IMR-90 (cell line): ENCODE results near the gene STX7. TPM values are rescaled to one million over a fixed set of nuclear protein-coding genes. Genes with fewer than 3 reads are reported as not detected.

Experiments used
- ATAC-seq: fragments of 200-7000 bp; cut with Tn5 transposase; 2 replicates; pipeline ENCODE4 v1.9.1; 2020; ENCODE audit warnings: low read depth, mild to moderate bottlenecking, moderate library complexity
- BruUV-seq: library from RNA; stranded (reverse); fragments of 400-500 nt; replicated peaks from 2 replicates; lab custom pipeline; 2021; lab: Mats Ljungman, UMichigan
- CTCF ChIA-PET: fragments of 300-600 bp; formaldehyde crosslinking; extraction: SDS; loops from one replicate; lab custom pipeline; 2021; ENCODE audit warnings: antibody characterized with exemption; lab: Yijun Ruan, JAX
- POLR2A ChIA-PET: fragments of 300-600 bp; sonication (Branson Sonifier 250); formaldehyde crosslinking; loops from one replicate; lab custom pipeline; 2022; ENCODE audit warnings: antibody characterized with exemption; ENCODE audit not compliant: unreplicated experiment; lab: Charles Lee
- DNase-seq: peaks from one replicate; pipeline ENCODE4 v3.0.0; 2013
- H2AFZ ChIP-seq: replicated peaks from 2 replicates; pipeline ENCODE3; 2013; ENCODE audit warnings: low read length, mild to moderate bottlenecking; ENCODE audit not compliant: poor library complexity
- H2AK5ac ChIP-seq: 2 replicates; pipeline ENCODE4 v1.6.1; 2013; ENCODE audit warnings: low read depth, low read length, inconsistent platforms
- H2AK9ac ChIP-seq: replicated peaks from 2 replicates; pipeline ENCODE3; 2013; ENCODE audit warnings: mild to moderate bottlenecking, low read depth, low read length, moderate library complexity; ENCODE audit not compliant: poor library complexity
- H2BK120ac ChIP-seq: 2 replicates; pipeline ENCODE4 v1.6.1; 2013; ENCODE audit warnings: low read depth, low read length, inconsistent platforms
- H2BK15ac ChIP-seq: 3 replicates; pipeline ENCODE4 v1.6.1; 2013; ENCODE audit warnings: low read depth, low read length, inconsistent platforms
- H2BK20ac ChIP-seq: 2 replicates; pipeline ENCODE4 v1.6.1; 2013; ENCODE audit warnings: low read depth, mild to moderate bottlenecking, inconsistent platforms, low read length, moderate library complexity
- H2BK5ac ChIP-seq: 2 replicates; pipeline ENCODE4 v1.6.1; 2013; ENCODE audit warnings: mild to moderate bottlenecking, low read depth, low read length, inconsistent platforms; ENCODE audit not compliant: poor library complexity, severe bottlenecking
- H3K14ac ChIP-seq: replicated peaks from 2 replicates; pipeline ENCODE4 v1.6.1; 2013; ENCODE audit warnings: low read depth, low read length, inconsistent platforms
- H3K18ac ChIP-seq: 2 replicates; pipeline ENCODE4 v1.6.1; 2013; ENCODE audit warnings: low read depth, low read length, control low read depth
- H3K23ac ChIP-seq: 2 replicates; pipeline ENCODE4 v1.6.1; 2013; ENCODE audit warnings: low read depth, low read length, inconsistent platforms
- H3K27ac ChIP-seq: 2 replicates; pipeline ENCODE4 v1.5.1; 2013; ENCODE audit warnings: mild to moderate bottlenecking, control low read depth, low read length; ENCODE audit not compliant: insufficient read depth
- H3K27me3 ChIP-seq: 2 replicates; pipeline ENCODE4 v1.6.1; 2013; ENCODE audit warnings: low read length; ENCODE audit not compliant: control insufficient read depth, insufficient read depth
- H3K36me3 ChIP-seq: 2 replicates; pipeline ENCODE4 v1.6.1; 2013; ENCODE audit warnings: low read length, mixed read lengths; ENCODE audit not compliant: control insufficient read depth, insufficient read depth
- H3K4ac ChIP-seq: 2 replicates; pipeline ENCODE4 v1.6.1; 2013; ENCODE audit warnings: low read depth, low read length, inconsistent platforms
- H3K4me1 ChIP-seq: 2 replicates; pipeline ENCODE4 v1.6.1; 2013; ENCODE audit warnings: low read length, mixed read lengths; ENCODE audit not compliant: control insufficient read depth, insufficient read depth
- H3K4me2 ChIP-seq: 2 replicates; pipeline ENCODE4 v1.6.1; 2013; ENCODE audit warnings: low read depth, mild to moderate bottlenecking, control low read depth, low read length, moderate library complexity
- H3K4me3 ChIP-seq: 2 replicates; pipeline ENCODE4 v1.5.1; 2013; ENCODE audit warnings: low read depth, mild to moderate bottlenecking, control low read depth, low read length, moderate library complexity; ENCODE audit not compliant: insufficient read depth
- H3K56ac ChIP-seq: 2 replicates; pipeline ENCODE4 v1.6.1; 2013; ENCODE audit warnings: low read length, inconsistent platforms; ENCODE audit not compliant: insufficient read depth; ENCODE audit errors: extremely low read depth
- H3K79me1 ChIP-seq, 2 experiments: 2 replicates each; pipeline ENCODE4 v1.6.1; 2013; ENCODE audit warnings: low read length in 2 of 2, inconsistent platforms in 1 of 2, low read depth in 1 of 2
- H3K9ac ChIP-seq: 2 replicates; pipeline ENCODE4 v1.6.1; 2013; ENCODE audit warnings: low read depth, low read length, control low read depth
- H3K9me1 ChIP-seq: 2 replicates; pipeline ENCODE4 v1.6.1; 2013; ENCODE audit warnings: low read length, inconsistent platforms; ENCODE audit not compliant: insufficient read depth
- H3K9me3 ChIP-seq: 2 replicates; pipeline ENCODE4 v1.6.1; 2013; ENCODE audit warnings: low read length; ENCODE audit not compliant: control insufficient read depth, insufficient read depth
- H4K20me1 ChIP-seq: 2 replicates; pipeline ENCODE4 v1.6.1; 2013; ENCODE audit warnings: low read length, inconsistent platforms; ENCODE audit not compliant: insufficient read depth
- H4K5ac ChIP-seq: 2 replicates; pipeline ENCODE4 v1.6.1; 2013; ENCODE audit warnings: mild to moderate bottlenecking, low read depth, low read length, control low read depth
- H4K8ac ChIP-seq, 2 experiments: 2 replicates each; pipeline ENCODE4 v1.6.1; 2013; ENCODE audit warnings: low read depth in 2 of 2, low read length in 2 of 2, control low read depth in 1 of 2, inconsistent platforms in 1 of 2
- H4K91ac ChIP-seq: 2 replicates; pipeline ENCODE4 v1.6.1; 2013; ENCODE audit warnings: low read depth, low read length, inconsistent platforms; ENCODE audit not compliant: insufficient read depth
- BHLHE40 ChIP-seq: fragments of 150-350 bp; IDR thresholded peaks from 2 replicates; pipeline ENCODE4 v1.6.1; 2016; ENCODE audit warnings: mild to moderate bottlenecking, low read depth, low read length
- CEBPB ChIP-seq: IDR thresholded peaks from 2 replicates; pipeline ENCODE4 v1.6.1; 2012; ENCODE audit warnings: low read depth, low read length, improper control_type of control experiment
- CHD1 ChIP-seq: IDR thresholded peaks from 2 replicates; pipeline ENCODE4 v1.6.1; 2012; ENCODE audit warnings: low read depth, low read length, improper control_type of control experiment
- MAFK ChIP-seq: IDR thresholded peaks from 2 replicates; pipeline ENCODE4 v1.6.1; 2012; ENCODE audit warnings: low read depth, low read length, improper control_type of control experiment
- MAZ ChIP-seq: IDR thresholded peaks from 2 replicates; pipeline ENCODE4 v1.6.1; 2012; ENCODE audit warnings: low read depth, mild to moderate bottlenecking, low read length, improper control_type of control experiment, moderate library complexity, borderline replicate concordance
- MXI1 ChIP-seq: IDR thresholded peaks from 2 replicates; pipeline ENCODE4 v1.6.1; 2012; ENCODE audit warnings: low read depth, mild to moderate bottlenecking, low read length, moderate library complexity, borderline replicate concordance
- NFE2L2 ChIP-seq: fragments of 150-350 bp; IDR thresholded peaks from 2 replicates; pipeline ENCODE4 v1.6.1; 2016; ENCODE audit warnings: low read depth, mild to moderate bottlenecking, low read length
- RAD21 ChIP-seq: IDR thresholded peaks from 2 replicates; pipeline ENCODE4 v1.6.1; 2012; ENCODE audit warnings: low read length, improper control_type of control experiment
- RCOR1 ChIP-seq: IDR thresholded peaks from 2 replicates; pipeline ENCODE4 v1.6.1; 2012; ENCODE audit warnings: mild to moderate bottlenecking, low read length, improper control_type of control experiment; ENCODE audit not compliant: insufficient replicate concordance
- RFX5 ChIP-seq: IDR thresholded peaks from 2 replicates; pipeline ENCODE4 v1.8.0; 2012; ENCODE audit warnings: low read depth, mild to moderate bottlenecking, low read length, moderate library complexity
- SMC3 ChIP-seq: fragments of 150-350 bp; IDR thresholded peaks from 2 replicates; pipeline ENCODE4 v1.6.1; 2016; ENCODE audit warnings: low read depth, mild to moderate bottlenecking, antibody characterized with exemption, low read length, moderate library complexity
- WGBS, 2 experiments: methylation state at CpG; one replicate each; pipeline versions ENCODE4 v1.1.5 to v1.1.7; 2013; ENCODE audit warnings: missing lambda C conversion rate in 2 of 2; ENCODE audit not compliant: insufficient read length in 1 of 2; ENCODE audit errors: extremely low coverage in 2 of 2; 5-methylcytosine and 5-hydroxymethylcytosine counted together
- dilution Hi-C: fragments of 300-500 bp; cut with HindIII; formaldehyde crosslinking; loops from one replicate; pipeline ENCODE4 v1.14.3; 2018; ENCODE audit warnings: low sequenced_read_pairs; ENCODE audit not compliant: unreplicated experiment
- in situ Hi-C: fragments of 300-500 bp; cut with MboI; formaldehyde crosslinking; loops from 3 replicates; pipeline ENCODE4 v1.14.3; 2019; ENCODE audit warnings: low sequenced_read_pairs, inconsistent platforms, mixed read lengths
- intact Hi-C: fragments of 100-400 bp; cut with micrococcal nuclease; formaldehyde crosslinking; loops from 2 replicates; pipeline ENCODE4 v1.10.0; 2022
- polyA plus RNA-seq, 3 experiments: library from polyadenylated mRNA; depleted of rRNA; stranded (reverse); fragments of >200 nt; gene quantifications; 2 replicates each; pipeline ENCODE4 v1.2.3, GENCODE V29; 2012; ENCODE audit warnings: low replicate concordance in 1 of 3
- total RNA-seq: library from RNA; depleted of rRNA; stranded (reverse); fragments of >200 nt; gene quantifications from 2 replicates; pipeline ENCODE4 v1.2.3, GENCODE V29; 2012
- TF ChIP-seq, protein P1 (sequence below): conservative IDR thresholded peaks from 2 replicates; pipeline ENCODE4 v1.5.1; 2012; ENCODE audit warnings: mild to moderate bottlenecking, low read depth, low read length, improper control_type of control experiment
- TF ChIP-seq, protein P2 (sequence below): fragments of 150-350 bp; IDR thresholded peaks from 2 replicates; pipeline ENCODE4 v1.6.1; 2017; ENCODE audit warnings: mild to moderate bottlenecking, antibody characterized with exemption, low read length, low read depth
- TF ChIP-seq, protein P3 (sequence below): fragments of 150-350 bp; IDR thresholded peaks from 2 replicates; pipeline ENCODE4 v1.6.1; 2016; ENCODE audit warnings: low read depth, mild to moderate bottlenecking, low read length, moderate library complexity, borderline replicate concordance

Gene STX7
- total and polyA plus RNA-seq, 2 of the 4 experiments (the other 2 are of a cell fraction), result 16.5 to 35.1 TPM

DNA sequence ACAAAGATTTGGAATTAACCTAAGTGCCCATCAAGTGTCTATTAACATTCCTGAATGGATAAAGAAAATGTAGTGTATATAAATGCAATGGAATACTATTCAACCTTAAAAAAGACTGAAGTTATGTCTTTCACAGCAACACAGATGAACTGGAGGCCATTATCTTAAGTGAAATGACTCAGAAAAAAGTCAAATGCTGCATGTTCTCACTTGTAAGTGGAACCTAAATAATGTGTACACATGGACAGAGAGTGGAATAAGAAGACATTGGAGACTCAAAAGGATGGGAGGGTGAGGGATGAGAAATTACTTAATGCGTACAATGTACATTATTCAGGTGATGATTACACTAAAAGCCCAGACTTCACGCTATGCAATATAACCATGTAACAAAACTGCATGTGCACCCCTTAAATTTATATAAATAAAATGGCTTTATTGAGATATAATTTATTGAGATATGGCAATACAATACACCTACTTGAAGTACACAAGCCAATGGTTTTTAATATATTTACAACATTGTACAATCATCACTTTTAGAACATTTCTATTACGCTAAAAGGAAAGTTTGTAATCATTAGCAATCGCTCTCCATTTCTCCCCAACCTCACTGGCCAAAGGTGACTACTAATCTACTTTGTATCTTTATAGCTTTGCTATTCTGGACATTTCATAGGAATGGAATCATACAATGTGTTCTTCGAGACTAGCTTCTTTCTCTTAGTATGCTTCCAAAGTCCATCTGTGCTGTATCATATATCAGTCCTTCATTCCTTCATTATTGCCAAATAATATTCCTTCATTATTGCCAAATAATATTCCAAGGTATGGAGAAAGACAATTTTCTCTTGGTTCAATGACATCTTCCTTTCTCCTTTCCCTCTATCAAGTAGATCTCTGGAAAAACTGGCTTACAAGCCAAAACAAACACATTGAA lies 5.8 kb downstream of the STX7 start:
- Histone ChIP-seq H3K4me1 (peaks cover 6% of the 10 kb centered on the region), H3K9me3 (no peaks in the 10 kb centered on the region), H3K4ac (no peak overlapping the region), H3K9ac (no peak overlapping the region), H2BK15ac (no peak overlapping the region), H2AK5ac (no peak overlapping the region), H2AK9ac (no peak overlapping the region), H4K20me1 (peaks cover 59% of the 10 kb centered on the region; the same call in 1 of the 2 replicates), H3K14ac (no peak overlapping the region), H3K4me2 (no peak overlapping the region), H3K36me3 (peaks cover 2% of the 10 kb centered on the region; the same call in 1 of the 2 replicates), H3K4me3 (no peak overlapping the region), H2BK5ac (no peak overlapping the region), H4K5ac (no peak overlapping the region), H3K23ac (no peak overlapping the region), H2BK20ac (no peak overlapping the region), H4K91ac (no peak overlapping the region), H3K56ac (no peak overlapping the region), H3K18ac (no peak overlapping the region), H2BK120ac (no peak overlapping the region), H3K27ac (no peak overlapping the region), H3K9me1 (peaks cover 9% of the 10 kb centered on the region; the same call in 1 of the 2 replicates), H4K8ac (no peak overlapping the region), H3K79me1 (peaks cover 48 to 64% of the 10 kb centered on the region in 2 experiments), H3K27me3 (no peaks in the 10 kb centered on the region), H2AFZ (no peak overlapping the region)
- DNase-seq (no peak), ATAC-seq (no peak)
- WGBS, 2 experiments, result no CpG with 5 or more reads among the region's 5 CpGs
- TF ChIP-seq RAD21, result no peak
- TF ChIP-seq MAFK, result no peak
- TF ChIP-seq BHLHE40, result no peak
- TF ChIP-seq, protein P1, sequence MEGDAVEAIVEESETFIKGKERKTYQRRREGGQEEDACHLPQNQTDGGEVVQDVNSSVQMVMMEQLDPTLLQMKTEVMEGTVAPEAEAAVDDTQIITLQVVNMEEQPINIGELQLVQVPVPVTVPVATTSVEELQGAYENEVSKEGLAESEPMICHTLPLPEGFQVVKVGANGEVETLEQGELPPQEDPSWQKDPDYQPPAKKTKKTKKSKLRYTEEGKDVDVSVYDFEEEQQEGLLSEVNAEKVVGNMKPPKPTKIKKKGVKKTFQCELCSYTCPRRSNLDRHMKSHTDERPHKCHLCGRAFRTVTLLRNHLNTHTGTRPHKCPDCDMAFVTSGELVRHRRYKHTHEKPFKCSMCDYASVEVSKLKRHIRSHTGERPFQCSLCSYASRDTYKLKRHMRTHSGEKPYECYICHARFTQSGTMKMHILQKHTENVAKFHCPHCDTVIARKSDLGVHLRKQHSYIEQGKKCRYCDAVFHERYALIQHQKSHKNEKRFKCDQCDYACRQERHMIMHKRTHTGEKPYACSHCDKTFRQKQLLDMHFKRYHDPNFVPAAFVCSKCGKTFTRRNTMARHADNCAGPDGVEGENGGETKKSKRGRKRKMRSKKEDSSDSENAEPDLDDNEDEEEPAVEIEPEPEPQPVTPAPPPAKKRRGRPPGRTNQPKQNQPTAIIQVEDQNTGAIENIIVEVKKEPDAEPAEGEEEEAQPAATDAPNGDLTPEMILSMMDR, result no peak
- TF ChIP-seq MAZ, result no peak
- TF ChIP-seq SMC3, result no peak
- no peak for TF ChIP-seq CEBPB
- no peak for TF ChIP-seq RFX5
- TF ChIP-seq MXI1, result no peak
- TF ChIP-seq, protein P2, sequence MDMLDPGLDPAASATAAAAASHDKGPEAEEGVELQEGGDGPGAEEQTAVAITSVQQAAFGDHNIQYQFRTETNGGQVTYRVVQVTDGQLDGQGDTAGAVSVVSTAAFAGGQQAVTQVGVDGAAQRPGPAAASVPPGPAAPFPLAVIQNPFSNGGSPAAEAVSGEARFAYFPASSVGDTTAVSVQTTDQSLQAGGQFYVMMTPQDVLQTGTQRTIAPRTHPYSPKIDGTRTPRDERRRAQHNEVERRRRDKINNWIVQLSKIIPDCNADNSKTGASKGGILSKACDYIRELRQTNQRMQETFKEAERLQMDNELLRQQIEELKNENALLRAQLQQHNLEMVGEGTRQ, result no peak
- TF ChIP-seq NFE2L2, result no peak
- no peak for TF ChIP-seq RCOR1
- TF ChIP-seq CHD1, result no peak
- TF ChIP-seq, protein P3, sequence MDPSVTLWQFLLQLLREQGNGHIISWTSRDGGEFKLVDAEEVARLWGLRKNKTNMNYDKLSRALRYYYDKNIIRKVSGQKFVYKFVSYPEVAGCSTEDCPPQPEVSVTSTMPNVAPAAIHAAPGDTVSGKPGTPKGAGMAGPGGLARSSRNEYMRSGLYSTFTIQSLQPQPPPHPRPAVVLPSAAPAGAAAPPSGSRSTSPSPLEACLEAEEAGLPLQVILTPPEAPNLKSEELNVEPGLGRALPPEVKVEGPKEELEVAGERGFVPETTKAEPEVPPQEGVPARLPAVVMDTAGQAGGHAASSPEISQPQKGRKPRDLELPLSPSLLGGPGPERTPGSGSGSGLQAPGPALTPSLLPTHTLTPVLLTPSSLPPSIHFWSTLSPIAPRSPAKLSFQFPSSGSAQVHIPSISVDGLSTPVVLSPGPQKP, result no peak
- BruUV-seq, result no TSS peak
- CTCF ChIA-PET, result no interaction called here
- in situ Hi-C loops, result no loop called here
- POLR2A ChIA-PET, result no interaction called here
- dilution Hi-C loops, result no loop called here
- intact Hi-C loops, result no loop called here
